Activated CD8-positive, alpha-beta T cell treated with anti-CD3 and anti-CD28 coated beads for 36 hours (primary cell): Measurements from ENCODE around the gene BCL11B. TPM values are rescaled to one million over a fixed set of nuclear protein-coding genes. Genes with fewer than 3 reads are reported as not detected.

ENCODE experiments used
- ATAC-seq: fragments of 200-7000 bp; cut with Tn5 transposase; one replicate; pipeline ENCODE4 v1.10.0; 2021; ENCODE audit warnings: mild to moderate bottlenecking, moderate library complexity
- CTCF ChIA-PET: fragments of 350-600 bp; sonication (Branson Sonifier 250); formaldehyde crosslinking; loops from one replicate; lab custom pipeline; 2021; ENCODE audit warnings: antibody characterized with exemption; lab: Charles Lee
- POLR2A ChIA-PET: fragments of 350-600 bp; sonication (Branson Sonifier 250); formaldehyde crosslinking; loops from one replicate; lab custom pipeline; 2021; ENCODE audit warnings: antibody characterized with exemption; lab: Charles Lee
- DNase-seq: peaks from one replicate; pipeline ENCODE4 v3.0.0-alpha.2; 2020
- H3K27ac Mint-ChIP-seq: one replicate; pipeline ENCODE4 v1.8.0; 2021; ENCODE audit warnings: mild to moderate bottlenecking, mixed read lengths
- H3K27me3 Mint-ChIP-seq: one replicate; pipeline ENCODE4 v1.8.0; 2021; ENCODE audit warnings: mixed read lengths
- H3K36me3 Mint-ChIP-seq: one replicate; pipeline ENCODE4 v1.8.0; 2021; ENCODE audit warnings: low read depth, mixed read lengths
- H3K4me1 Mint-ChIP-seq: one replicate; pipeline ENCODE4 v1.8.0; 2021; ENCODE audit warnings: low read depth, mixed read lengths
- H3K4me3 Mint-ChIP-seq: one replicate; pipeline ENCODE4 v1.8.0; 2021; ENCODE audit warnings: mild to moderate bottlenecking, moderate library complexity, mixed read lengths
- H3K9me3 Mint-ChIP-seq: one replicate; pipeline ENCODE4 v1.8.0; 2021; ENCODE audit warnings: mixed read lengths
- CTCF ChIP-seq: fragments of 200-600 bp; IDR thresholded peaks from one replicate; pipeline ENCODE4 v1.8.0; 2022; ENCODE audit warnings: antibody characterized with exemption, mild to moderate bottlenecking
- intact Hi-C: fragments of 100-400 bp; cut with micrococcal nuclease; formaldehyde crosslinking; loops from one replicate; pipeline ENCODE4 v1.10.0; 2022
- total RNA-seq, 2 experiments: library from RNA; stranded (reverse); gene quantifications; one replicate each; pipeline ENCODE4 v1.2.3, GENCODE V29; 2021

BCL11B gene
- total RNA-seq, 2 experiments from 2014 or later: 48.5 to 53.0 TPM

DNA sequence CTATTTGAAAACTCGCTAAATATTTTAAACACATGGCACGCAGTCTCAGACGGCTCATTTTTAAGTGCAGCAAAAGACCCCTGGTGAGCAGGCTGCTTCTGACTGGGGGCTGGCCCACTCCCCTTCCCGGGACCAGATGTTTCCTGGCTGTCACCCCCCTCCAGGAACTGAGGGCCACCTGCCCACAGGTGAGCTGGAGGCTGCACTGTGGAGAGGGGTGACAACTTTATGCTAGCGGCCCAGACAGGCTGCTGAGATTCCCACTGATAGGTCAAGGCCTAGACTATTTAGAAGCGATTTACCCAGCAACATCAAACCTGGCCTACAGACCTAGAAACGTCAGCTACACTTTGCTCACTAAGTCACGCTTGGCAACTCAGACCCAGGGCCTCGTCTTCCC, 92.1 kb downstream of the BCL11B start:
- H3K36me3 Mint-ChIP-seq: peaks cover 76% of the 10 kb centered on the region
- peaks cover 2% of the 10 kb centered on the region for H3K9me3 Mint-ChIP-seq
- no peaks in the 10 kb centered on the region for H3K27me3 Mint-ChIP-seq
- no peak for ATAC-seq
- no peak for TF ChIP-seq CTCF
- H3K4me1 Mint-ChIP-seq: peaks cover 78% of the 10 kb centered on the region
- intact Hi-C loops: loop anchor here (10.0 kb wide), 2 partner anchors 245 to 995 kb away; no protein-coding TSS in a partner anchor
- no peak for DNase-seq
- peak overlapping the region; percentile 94 for H3K27ac Mint-ChIP-seq
- ChIA-PET CTCF (interaction anchor here (0.7 to 2.2 kb wide), 3 partner anchors 9 to 318 kb away, joined by 3 to 13 read pairs (median 4); no protein-coding TSS in a partner anchor), POLR2A (interaction anchor here (0.6 to 1.4 kb wide), 3 partner anchors 30 to 87 kb away, joined by 3 to 5 read pairs (median 4); no protein-coding TSS in a partner anchor)
- peak overlapping the region; percentile 24 for H3K4me3 Mint-ChIP-seq

- DNase-seq (no peak), ATAC-seq (no peak)
- peak overlapping the region; percentile 94 for H3K27ac Mint-ChIP-seq
- CTCF ChIA-PET: interaction anchor here (1.4 to 2.2 kb wide), 3 partner anchors 9 to 88 kb away, joined by 3 to 13 read pairs (median 4); no protein-coding TSS in a partner anchor
- intact Hi-C loops: no loop called here
- POLR2A ChIA-PET: interaction anchor here (0.6 to 1.4 kb wide), 7 partner anchors 8 to 87 kb away, joined by 3 to 5 read pairs (median 3); no protein-coding TSS in a partner anchor
- peaks cover 73% of the 10 kb centered on the region for H3K36me3 Mint-ChIP-seq
- peak overlapping the region; percentile 6 for H3K4me3 Mint-ChIP-seq
- peaks cover 74% of the 10 kb centered on the region for H3K4me1 Mint-ChIP-seq
- no peaks in the 10 kb centered on the region for H3K27me3 Mint-ChIP-seq
- TF ChIP-seq CTCF: no peak
- H3K9me3 Mint-ChIP-seq: peaks cover 2% of the 10 kb centered on the region
Observed at GRCh38 chr14:99179506-99179905, 92.5 kb downstream of the BCL11B start.

- Mint-ChIP-seq H3K9me3 (peaks cover 2% of the 10 kb centered on the region), H3K4me1 (peaks cover 66% of the 10 kb centered on the region), H3K27ac (peak overlapping the region; percentile 94), H3K27me3 (no peaks in the 10 kb centered on the region), H3K36me3 (peaks cover 74% of the 10 kb centered on the region), H3K4me3 (peak overlapping the region; percentile 28)
- ATAC-seq (no peak), DNase-seq (no peak)
- intact Hi-C loops: no loop called here
- no peak for TF ChIP-seq CTCF
- CTCF ChIA-PET: interaction anchor here (0.7 to 2.2 kb wide), 8 partner anchors 8 to 238 kb away, joined by 3 to 13 read pairs (median 3); no protein-coding TSS in a partner anchor
- POLR2A ChIA-PET: interaction anchor here (0.6 to 1.5 kb wide), 7 partner anchors 9 to 1038 kb away, joined by 3 to 5 read pairs (median 3); no protein-coding TSS in a partner anchor
Observed at GRCh38 chr14:99177886-99178835, 93.8 kb downstream of the BCL11B start.

DNA sequence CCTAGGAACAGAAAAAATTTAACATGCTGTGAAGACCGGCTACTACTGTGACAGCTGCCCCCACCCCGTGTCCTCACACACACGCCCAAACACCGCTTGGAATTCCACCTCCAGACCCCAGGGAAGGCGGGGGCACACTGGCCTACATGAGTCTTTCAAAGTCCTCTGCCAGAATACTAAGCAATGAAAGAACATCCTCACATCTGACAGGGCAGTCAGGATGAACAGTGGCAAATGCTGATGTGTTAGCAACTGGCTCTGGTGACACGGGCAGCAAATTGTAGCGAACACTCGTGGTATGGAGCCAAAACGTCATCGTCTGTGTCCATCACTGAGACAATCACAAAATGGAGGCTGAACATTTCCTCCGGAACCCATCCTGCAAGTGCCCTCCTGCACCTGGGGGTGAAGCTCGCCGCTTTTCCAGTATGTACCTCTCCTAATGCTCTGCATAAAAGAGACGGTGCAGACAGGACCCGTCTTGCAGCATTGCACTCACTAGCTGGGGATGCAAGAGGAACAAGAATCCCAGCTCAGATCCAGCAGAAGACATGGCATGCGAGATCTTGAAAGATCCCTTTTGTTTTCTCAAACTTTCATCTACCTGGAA, 94.8 kb downstream of the BCL11B start:
- Mint-ChIP-seq H3K27me3 (no peaks in the 10 kb centered on the region), H3K9me3 (peaks cover 2% of the 10 kb centered on the region), H3K27ac (peak overlapping the region; percentile 94), H3K36me3 (peaks cover 75% of the 10 kb centered on the region), H3K4me3 (no peak overlapping the region), H3K4me1 (peaks cover 63% of the 10 kb centered on the region)
- intact Hi-C loops: no loop called here
- POLR2A ChIA-PET: interaction anchor here (1.5 kb wide), 1 partner anchor 35 kb away, joined by 5 read pairs; no protein-coding TSS in a partner anchor
- CTCF ChIA-PET: interaction anchor here (1.1 to 1.5 kb wide), 2 partner anchors 12 to 239 kb away, joined by 3 read pairs; no protein-coding TSS in a partner anchor
- DNase-seq: no peak
- ATAC-seq: no peak
- no peak for TF ChIP-seq CTCF
